Stimulated activated CD4-positive, alpha-beta T cell treated with anti-CD3 and anti-CD28 coated beads, Interleukin-1b, Interleukin-23, amount 100 ng/mL, for 4 hours (primary cell): Measurements from ENCODE around the gene FMN2.

Experiments used
- DNase-seq, 2 donors: peaks; one replicate each; pipeline ENCODE4 v3.0.0-alpha.2; 2020; ENCODE audit warnings: low read depth in 2 of 2

The FMN2 gene

DNA sequence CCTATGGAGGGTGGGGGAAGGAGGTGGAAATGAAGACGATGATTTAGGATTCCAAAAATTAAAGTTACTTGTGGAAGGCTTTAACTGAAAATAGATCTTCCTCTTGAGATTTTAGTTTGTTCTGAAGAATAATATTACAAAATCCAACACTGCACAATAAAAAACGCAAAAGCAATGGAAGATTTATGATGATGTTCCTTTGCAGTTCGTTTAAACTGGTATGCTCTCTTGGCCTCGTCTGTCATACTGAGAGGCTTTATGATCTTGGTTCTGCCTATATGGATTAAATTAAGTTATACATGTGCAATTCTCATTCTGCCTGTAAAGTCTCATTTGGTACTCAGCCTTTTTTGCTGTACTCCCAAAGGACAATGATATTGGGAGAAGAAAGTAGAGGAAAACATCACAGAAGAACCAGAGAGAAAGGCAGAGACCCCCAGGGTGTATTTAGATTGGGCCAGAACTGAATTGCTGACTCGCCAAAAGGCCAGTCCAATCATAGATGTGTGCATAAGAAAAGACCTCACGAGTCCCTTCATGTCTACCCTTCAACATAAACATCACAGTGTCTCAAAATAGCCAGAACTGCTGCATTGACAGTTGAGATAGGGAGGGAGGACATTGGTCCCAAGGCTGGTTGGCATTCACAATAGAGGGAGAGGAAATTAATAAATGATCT, 331.7 kb downstream of the FMN2 start:
- DNase-seq: no peak

GRCh38 chr1:240424740-240425464, 333.2 kb downstream of the FMN2 start:
- no peak for DNase-seq

- no peak for DNase-seq
These were observed 334.4 kb downstream of the FMN2 start for GRCh38 chr1:240426051-240426450.

DNA sequence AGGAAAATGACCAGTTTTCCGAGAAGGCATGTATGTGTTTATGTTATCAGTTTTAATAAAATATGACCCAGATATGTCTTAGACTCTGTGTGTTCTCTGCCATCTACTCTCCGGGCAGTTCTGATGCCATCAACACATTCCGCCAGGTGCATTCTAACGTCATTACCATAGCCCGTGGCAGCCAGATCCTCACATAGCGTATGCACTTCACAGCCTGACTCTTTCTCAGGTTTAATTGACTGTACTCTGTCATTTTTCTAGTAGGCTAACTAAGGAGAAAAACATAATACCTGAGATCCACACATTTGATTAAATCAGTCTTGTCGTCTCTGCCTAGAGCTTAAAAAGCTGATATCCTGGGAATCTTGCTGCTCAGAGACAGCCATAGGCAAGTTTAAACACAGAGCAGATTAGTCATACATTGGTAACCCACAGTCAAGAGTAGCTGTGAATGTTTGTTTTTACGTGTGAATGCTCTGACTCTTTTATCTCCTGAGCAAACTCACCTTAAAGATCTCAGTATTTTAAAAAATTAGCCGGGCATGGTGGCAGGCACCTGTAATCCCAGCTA, 344.4 kb downstream of the FMN2 start:
- no peak for DNase-seq

DNA sequence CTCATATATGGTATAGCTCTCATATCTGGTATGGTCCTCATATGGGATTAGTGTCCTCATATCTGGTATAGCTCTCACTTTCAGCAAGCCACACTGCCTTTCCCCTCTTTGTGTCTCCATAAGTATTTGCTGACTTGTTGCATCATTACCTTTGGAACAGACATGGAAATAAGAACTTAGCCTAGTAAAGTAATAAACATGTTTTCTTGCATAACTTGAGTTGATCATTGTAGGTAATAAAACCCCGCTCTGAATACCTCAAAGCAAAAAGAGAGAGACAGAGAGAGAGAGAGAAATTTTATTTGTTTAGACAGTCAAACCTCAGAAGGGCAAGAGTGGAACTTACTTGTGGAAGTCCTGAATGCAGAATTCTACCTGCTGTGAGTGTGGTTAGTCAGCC, 350.0 kb downstream of the FMN2 start:
- DNase-seq: no peak

- DNase-seq: no peak
These were observed 353.7 kb downstream of the FMN2 start for GRCh38 chr1:240445369-240445768.

- no peak for DNase-seq
These were observed 363.6 kb downstream of the FMN2 start for GRCh38 chr1:240455228-240455821.

GRCh38 chr1:240457203-240457602, 365.5 kb downstream of the FMN2 start:
- DNase-seq: no peak

DNA sequence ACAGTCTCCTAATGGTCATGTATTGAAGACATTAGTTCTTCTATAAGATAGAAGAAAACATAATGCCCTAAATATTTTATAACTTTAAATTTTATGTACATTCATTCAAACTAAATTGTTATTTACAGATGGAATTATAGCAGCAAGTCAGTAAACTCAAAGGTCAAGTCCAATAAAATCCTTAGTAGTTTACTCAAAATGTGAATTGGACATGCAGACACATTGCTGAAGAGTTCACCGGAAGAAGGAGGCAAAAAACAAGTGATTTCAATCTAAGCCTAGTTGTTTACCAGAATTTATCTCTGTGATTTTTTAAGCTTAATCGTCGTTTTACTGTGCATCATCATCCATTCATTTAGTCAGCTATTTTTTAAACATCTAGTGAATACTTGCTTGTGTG, 370.6 kb downstream of the FMN2 start:
- no peak for DNase-seq

GRCh38 chr1:240462766-240463395, 371.2 kb downstream of the FMN2 start:
- DNase-seq: no peak

DNA sequence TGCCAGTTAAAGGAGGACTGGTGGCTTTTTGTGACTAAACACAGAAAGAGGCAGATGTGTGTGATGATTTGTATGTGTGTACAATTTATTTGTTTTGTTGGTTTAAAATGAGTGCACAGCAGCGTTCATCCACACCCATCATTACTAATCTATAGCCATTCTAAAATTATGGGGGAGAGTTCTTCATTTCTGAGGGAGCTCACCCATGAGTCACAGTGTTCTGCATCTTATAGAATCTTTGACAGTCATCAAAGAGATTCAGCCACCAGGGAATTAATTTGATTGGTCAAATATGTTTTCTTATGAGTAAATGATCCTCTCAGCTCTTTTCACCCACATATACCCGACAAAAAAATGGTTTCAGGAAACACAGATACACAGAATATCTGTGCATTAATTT, 372.4 kb downstream of the FMN2 start:
- DNase-seq: no peak

DNA sequence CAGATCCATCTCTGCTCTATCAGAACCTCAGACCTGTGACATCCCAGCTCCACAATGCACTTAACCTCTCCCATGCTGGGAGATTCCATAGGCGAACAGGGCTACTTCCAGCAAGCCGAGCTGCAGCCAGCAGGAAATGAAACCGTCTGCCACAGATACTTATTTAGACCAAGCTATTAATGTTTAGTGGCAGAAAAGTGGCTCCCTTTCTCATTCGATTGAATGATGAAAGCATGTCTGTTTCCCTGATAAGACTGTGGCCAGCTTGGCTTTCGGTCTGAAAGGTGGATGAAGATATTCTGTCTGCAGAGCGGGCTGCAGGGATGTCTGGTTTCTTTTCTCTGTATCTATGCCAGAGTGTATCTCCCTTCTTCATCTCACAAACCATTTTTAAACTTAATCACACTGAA, 373.9 kb downstream of the FMN2 start:
- DNase-seq: no peak

DNA sequence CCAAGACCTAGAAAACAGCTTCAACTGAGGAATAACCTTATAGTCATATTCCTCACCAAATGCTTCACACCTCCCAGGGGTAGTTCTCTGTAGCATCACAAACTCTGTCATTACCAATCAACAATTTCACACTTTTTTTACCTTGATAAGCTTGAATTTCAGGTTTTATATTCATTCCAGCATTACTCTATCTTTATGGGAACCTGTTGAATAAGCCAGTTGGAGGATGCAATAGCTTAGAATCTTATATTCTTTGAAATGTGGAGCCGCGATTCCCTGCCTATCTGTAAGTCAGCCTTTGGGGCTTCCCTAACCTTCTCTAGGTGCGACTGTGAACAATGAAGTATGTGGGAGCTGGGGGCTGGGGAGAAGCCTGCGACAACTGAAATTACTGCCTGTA, 374.8 kb downstream of the FMN2 start:
- DNase-seq: no peak

DNA sequence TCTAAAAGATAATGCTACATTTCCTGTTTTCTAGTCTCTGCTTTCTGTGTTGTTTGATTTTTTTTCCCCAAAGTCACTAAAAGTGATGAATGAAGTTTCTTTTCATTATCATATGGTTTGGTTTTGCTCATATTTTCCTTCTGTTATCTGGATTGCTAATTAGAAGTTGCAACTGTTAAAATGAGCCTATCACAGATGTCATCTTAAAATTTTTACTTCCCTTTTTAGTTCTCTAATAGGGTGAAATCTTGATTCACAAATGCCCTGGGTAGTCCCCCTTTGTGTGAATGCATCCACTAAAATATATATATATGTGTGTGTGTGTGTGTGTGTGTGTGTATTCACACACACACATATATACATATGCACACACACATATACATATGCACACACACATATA, 376.2 kb downstream of the FMN2 start:
- no peak for DNase-seq

DNA sequence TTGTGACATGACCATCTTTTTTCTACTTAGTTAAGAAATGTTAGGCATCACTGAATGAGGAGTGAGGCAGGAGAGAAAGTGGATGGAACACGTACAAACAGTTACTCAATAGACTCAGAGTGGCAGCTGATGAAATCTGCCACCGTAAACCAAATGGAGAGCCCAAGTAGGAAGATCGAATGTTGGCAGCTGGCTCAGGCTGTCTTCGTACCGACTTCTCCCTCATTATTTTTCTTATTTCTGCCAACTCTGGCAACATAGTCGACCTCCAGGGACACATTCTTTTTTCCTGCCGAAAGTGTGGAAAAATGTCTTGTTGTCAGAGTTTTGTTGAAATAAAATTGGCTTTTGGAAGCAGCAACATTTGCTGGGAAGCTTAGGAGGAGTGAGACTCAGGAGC, 377.0 kb downstream of the FMN2 start:
- no peak for DNase-seq

DNA sequence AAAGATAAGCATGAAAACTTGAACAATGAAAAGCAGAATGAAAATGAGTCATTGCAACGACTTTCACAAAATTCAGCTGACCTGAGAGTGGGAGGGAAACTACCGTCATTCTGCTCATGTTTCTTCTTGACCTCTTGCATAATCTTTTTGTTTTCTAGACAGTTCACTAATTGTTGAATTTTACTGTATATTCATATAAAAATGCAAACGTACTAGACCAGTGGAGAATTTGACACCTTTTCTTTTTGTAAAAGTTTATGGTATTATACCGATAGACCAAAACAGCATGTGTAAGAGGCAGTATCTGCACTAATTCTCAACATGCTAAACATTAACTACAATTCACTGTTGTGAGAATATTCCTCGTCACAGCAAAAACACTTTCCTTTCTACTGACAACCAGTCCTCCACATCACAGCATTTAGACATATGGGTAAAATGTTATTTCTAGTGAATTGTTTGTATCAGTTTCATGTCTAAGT, 382.5 kb downstream of the FMN2 start:
- no peak for DNase-seq

DNA sequence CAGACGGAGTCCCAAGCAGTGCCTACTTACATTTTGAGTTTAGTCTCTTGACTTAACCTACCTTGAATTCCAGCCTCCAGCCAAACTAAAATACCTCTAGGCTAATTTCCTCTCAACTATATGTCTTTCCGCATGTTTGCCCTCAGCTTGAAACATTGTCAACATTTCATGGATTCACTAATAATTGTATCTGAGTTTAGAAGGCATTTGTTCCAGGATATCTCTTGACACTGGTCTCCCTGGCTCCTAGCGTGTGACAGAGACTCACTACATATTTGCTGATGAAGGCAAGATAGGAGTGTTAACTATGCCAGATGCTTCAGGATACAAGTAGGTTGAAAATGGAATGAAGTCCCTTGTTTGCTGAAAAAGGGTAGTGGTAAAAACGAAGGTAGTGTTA, 384.1 kb downstream of the FMN2 start:
- DNase-seq: no peak

- DNase-seq: no peak
These were observed 386.9 kb downstream of the FMN2 start for GRCh38 chr1:240478536-240478935.

GRCh38 chr1:240484804-240485443, 393.2 kb downstream of the FMN2 start:
- no peak for DNase-seq

DNA sequence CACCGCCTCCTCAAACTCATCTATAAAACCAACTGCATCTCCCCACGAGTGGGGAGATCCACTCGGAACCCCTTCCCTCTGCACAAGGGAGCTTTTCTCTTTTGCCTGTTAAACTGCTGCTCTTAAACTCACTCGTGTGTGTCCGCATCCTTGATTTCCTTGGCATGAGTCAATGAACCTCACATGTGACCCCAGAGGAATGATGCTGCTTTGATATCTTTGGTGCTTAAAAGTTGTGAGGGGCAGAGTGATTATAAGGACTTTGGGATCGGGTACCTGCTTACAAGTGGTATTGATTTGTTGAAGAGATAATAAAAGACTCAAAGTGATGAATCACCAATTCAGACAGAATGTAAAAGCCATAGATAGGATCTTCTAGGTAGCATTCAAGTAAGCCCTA, 394.9 kb downstream of the FMN2 start:
- no peak for DNase-seq

DNA sequence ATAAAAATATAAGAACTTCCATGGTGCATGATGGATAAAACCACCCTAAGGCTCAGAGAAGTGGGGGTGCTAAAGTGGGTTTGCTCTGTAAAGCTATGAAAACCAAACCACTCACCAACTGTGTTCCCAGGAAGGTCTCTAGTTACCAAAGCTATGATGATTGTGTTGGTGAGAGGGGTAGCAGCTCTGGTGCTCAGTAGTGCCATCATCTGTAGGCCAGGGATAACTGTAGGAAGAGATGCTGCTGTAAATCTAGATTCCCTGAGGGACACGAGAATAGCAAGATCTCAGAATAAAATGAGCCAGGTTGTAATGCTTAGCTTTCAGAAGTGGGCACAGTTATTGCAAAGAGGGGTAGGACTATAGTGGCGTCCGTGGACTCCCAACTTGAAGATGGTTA, 395.8 kb downstream of the FMN2 start:
- no peak for DNase-seq

GRCh38 chr1:240491156-240491555, 399.5 kb downstream of the FMN2 start:
- no peak for DNase-seq
